ENCODE results near the gene TRIM56. TPM values are rescaled to one million over a fixed set of nuclear protein-coding genes. Genes with fewer than 3 reads are reported as not detected.
"Not testable (repeated sequence)": the region's sequence is repeated elsewhere in the genome, so short reads cannot be mapped to it uniquely, and the experiment has no call there.

Gene TRIM56
- total and polyA plus RNA-seq, 7 donors = 6.0 to 25.6 (median 13.2) TPM

DNA sequence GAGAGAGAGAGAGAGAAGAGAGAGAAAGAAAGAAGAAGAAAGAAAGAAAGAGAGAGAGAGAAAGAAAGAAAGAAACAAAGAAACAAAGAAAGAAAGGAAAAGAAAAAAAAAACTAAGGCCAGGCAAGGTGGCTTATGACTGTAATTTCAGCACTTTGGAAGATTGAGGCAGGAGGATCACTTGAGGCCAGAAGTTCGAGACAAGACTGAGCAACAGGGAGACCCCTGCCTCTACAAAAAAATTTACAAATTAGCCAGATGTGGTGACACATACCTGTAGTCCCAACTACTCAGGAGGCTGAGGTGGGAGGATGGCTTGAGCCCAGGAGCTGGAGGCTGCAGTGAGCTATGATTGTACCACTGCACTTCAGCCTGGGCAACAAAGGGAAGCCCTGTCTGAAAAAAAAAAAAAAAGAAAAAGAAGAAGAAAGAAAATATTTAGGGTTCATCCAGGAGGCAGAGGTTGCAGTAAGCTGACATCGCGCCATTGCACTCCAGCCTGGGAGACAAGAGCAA, 44.4 kb downstream of the TRIM56 start:
- TF ChIP-seq EP300 (IDR thresholded peaks at IDR 0.05) (no peak), POLR2A (IDR thresholded peaks at IDR 0.05) (no peak), POLR2AphosphoS5 (IDR thresholded peaks at IDR 0.05) (no peak)
- TF ChIP-seq, protein P1, sequence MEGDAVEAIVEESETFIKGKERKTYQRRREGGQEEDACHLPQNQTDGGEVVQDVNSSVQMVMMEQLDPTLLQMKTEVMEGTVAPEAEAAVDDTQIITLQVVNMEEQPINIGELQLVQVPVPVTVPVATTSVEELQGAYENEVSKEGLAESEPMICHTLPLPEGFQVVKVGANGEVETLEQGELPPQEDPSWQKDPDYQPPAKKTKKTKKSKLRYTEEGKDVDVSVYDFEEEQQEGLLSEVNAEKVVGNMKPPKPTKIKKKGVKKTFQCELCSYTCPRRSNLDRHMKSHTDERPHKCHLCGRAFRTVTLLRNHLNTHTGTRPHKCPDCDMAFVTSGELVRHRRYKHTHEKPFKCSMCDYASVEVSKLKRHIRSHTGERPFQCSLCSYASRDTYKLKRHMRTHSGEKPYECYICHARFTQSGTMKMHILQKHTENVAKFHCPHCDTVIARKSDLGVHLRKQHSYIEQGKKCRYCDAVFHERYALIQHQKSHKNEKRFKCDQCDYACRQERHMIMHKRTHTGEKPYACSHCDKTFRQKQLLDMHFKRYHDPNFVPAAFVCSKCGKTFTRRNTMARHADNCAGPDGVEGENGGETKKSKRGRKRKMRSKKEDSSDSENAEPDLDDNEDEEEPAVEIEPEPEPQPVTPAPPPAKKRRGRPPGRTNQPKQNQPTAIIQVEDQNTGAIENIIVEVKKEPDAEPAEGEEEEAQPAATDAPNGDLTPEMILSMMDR (IDR thresholded peaks at IDR 0.05) = no peak
- intact Hi-C loops (cut with DNase I) = no loop called here

DNA sequence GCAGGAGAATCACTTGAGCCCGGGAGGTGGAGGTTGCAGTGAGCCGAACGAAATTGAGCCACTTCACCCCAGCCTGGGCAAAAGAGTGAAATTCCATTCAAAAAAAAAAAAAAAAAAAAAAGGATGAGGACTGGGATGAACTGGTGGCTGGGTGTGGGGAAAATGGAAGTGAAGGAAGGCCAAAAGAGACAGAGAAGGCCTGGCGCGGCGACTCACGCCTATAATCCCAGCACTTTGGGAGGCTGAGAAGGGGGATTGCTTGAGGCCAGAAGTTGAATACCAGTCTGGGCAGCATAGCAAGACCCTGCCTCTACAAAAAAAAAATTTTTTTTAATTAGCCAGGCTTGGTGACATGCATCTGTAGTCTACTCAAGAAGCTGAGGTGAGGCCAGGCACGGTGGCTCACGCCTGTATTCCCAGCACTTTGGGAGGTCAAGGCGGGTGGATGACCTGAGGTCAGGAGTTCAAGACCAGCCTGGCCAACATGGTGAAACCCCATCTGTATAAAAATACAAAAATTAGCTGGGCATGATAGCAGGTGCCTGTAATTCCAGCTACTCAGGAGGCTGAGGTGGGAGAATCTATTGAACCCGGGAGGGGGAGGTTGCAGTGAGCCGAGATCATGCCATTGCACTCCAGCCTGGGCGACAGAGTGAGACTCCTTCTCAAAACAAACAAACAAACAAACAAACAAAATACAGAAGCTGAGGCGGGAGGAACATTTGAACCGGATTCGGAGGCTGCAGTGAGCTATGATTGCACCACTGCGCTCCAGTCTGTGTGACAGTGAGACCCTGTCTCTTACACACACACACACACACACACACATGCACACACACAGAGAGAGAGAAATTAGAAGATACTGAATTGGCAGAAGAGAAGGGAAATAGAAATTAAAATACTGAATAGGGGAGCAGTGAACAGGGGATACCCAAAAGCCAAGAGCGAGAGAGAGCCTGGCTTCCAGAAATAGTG, 47.6 kb downstream of the TRIM56 start:
- H3K27ac ChIP-seq; H3K9me3 ChIP-seq; H3K27me3 ChIP-seq; DNase-seq; intact Hi-C loops (cut with DNase I); H3K36me3 ChIP-seq; H3K4me3 ChIP-seq: not testable (repeated sequence)
- WGBS, 2 donors = 83 to 86% methylated on average over 18 of the region's 18 CpGs
- peaks cover 0 to 15% (median 2%) of the 10 kb centered on the region in 4 donors for H3K4me1 ChIP-seq

More for the DNA sequence above, 44.4 kb downstream of the TRIM56 start:
- no peaks in the 10 kb centered on the region for H3K27me3 ChIP-seq
- no peak overlapping the region for H3K27ac ChIP-seq
- WGBS, 2 donors = 88 to 93% methylated on average over 3 of the region's 3 CpGs
- DNase-seq = no peak
- no peaks in the 10 kb centered on the region for H3K9me3 ChIP-seq
- peaks cover 0 to 2% (median 0%) of the 10 kb centered on the region in 4 donors for H3K36me3 ChIP-seq
- peaks cover 0 to 39% (median 18%) of the 10 kb centered on the region in 4 donors for H3K4me1 ChIP-seq
- no peak overlapping the region for H3K4me3 ChIP-seq

DNA sequence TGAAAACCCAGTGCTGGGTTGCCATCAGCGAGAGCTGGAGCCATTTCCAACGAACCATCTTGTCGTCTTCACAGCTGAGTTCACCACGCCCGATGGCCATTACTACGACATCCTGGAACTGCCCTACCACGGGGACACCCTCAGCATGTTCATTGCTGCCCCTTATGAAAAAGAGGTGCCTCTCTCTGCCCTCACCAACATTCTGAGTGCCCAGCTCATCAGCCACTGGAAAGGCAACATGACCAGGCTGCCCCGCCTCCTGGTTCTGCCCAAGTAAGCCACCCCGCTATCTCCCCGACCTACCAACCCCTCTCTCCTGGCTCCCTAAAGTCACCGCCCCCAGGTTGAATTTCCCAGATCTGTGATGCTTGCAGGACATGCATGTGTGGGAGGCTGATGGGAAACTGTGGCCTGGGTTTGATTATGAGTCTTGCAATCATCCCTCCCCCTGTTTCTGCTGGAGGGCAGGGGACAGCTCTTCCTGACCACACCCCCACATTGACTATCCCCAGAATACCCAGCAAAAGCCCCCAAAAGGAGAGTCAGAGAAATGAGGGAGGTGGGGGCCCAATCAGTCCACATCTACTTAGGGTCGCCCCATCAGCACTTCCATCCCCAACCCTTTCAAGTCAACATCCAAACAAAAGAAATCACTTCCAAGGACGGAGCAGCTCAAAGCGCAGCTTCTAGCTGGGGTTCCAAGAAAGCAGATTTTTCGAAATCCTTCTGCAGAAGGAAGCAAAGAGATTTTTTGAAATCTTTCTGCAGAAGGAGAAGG, 48.5 kb downstream of the TRIM56 start:
- Histone ChIP-seq H3K4me1 (peaks cover 0 to 13% (median 9%) of the 10 kb centered on the region in 4 donors), H3K9me3 (no peaks in the 10 kb centered on the region), H3K27ac (no peak overlapping the region), H3K27me3 (no peaks in the 10 kb centered on the region), H3K4me3 (no peak overlapping the region), H3K36me3 (peaks cover 0 to 2% (median 0%) of the 10 kb centered on the region in 4 donors)
- TF ChIP-seq EP300 (IDR thresholded peaks at IDR 0.05) (no peak), POLR2AphosphoS5 (IDR thresholded peaks at IDR 0.05) (peak in 1 of 4 donors; percentile 4)
- WGBS, 2 donors = 78 to 81% methylated on average over 15 of the region's 15 CpGs
- DNase-seq = no peak
- intact Hi-C loops (cut with DNase I) = no loop called here

DNA sequence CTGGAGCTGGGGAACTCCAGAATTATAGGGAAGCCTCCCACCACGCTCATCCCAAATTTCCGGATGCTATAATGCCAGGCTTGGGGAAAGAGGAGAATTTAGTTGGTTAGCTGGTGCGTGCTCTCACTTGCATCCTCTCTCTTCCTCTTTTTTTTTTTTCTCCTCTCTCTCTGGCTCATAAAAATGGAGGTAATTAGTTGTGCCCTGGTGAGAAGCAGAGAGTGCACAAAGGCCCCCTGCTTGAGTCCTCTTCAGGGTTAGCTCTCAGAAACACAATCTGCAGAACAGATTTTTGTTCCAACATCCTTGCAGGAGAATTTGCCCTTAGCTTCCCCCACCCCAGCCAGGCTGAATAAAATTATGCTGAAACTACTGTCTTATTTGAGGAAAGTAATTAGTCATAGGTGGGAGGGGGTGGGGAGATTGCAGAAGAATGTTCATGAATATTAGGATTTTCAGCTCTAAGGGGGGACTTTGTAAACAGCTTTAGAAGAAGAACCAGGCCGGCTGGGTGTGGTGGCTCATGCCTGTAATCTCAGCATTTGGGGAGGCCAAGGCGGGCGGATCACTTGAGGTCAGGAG, 49.2 kb downstream of the TRIM56 start:
- TF ChIP-seq POLR2A (IDR thresholded peaks at IDR 0.05) (no peak), EP300 (IDR thresholded peaks at IDR 0.05) (no peak), POLR2AphosphoS5 (IDR thresholded peaks at IDR 0.05) (no peak)
- TF ChIP-seq, protein P1 (IDR thresholded peaks at IDR 0.05) = no peak
- H3K4me3 ChIP-seq = no peak overlapping the region
- H3K4me1 ChIP-seq = peaks cover 0 to 13% (median 9%) of the 10 kb centered on the region in 4 donors
- no peaks in the 10 kb centered on the region for H3K27me3 ChIP-seq
- H3K36me3 ChIP-seq = peaks cover 0 to 2% (median 0%) of the 10 kb centered on the region in 4 donors
- WGBS, 2 donors = 77% methylated on average over 6 of the region's 6 CpGs
- DNase-seq = no peak
- intact Hi-C loops (cut with DNase I) = no loop called here
- H3K9me3 ChIP-seq = no peaks in the 10 kb centered on the region
- H3K27ac ChIP-seq = no peak overlapping the region

DNA sequence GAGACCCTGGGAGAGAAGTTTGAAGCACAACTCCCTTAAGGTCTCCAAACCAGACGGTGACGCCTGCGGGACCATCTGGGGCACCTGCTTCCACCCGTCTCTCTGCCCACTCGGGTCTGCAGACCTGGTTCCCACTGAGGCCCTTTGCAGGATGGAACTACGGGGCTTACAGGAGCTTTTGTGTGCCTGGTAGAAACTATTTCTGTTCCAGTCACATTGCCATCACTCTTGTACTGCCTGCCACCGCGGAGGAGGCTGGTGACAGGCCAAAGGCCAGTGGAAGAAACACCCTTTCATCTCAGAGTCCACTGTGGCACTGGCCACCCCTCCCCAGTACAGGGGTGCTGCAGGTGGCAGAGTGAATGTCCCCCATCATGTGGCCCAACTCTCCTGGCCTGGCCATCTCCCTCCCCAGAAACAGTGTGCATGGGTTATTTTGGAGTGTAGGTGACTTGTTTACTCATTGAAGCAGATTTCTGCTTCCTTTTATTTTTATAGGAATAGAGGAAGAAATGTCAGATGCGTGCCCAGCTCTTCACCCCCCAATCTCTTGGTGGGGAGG, 52.5 kb downstream of the TRIM56 start:
- intact Hi-C loops (cut with DNase I) = loop anchor here (5.0 kb wide), 1 partner anchor 40 kb away; no protein-coding TSS in a partner anchor
- TF ChIP-seq, protein P1 (IDR thresholded peaks at IDR 0.05) = no peak
- TF ChIP-seq POLR2AphosphoS5 (IDR thresholded peaks at IDR 0.05) = no peak
- no peak for TF ChIP-seq POLR2A (IDR thresholded peaks at IDR 0.05)
- no peak for TF ChIP-seq EP300 (IDR thresholded peaks at IDR 0.05)
- Histone ChIP-seq H3K27ac (peak overlapping the region in 3 of 4 donors; percentile 42 to 67 (median 59)), H3K4me3 (peak overlapping the region in 3 of 4 donors; percentile 1 to 13 (median 6)), H3K9me3 (no peaks in the 10 kb centered on the region), H3K4me1 (peaks cover 0 to 13% (median 9%) of the 10 kb centered on the region in 4 donors), H3K36me3 (no peaks in the 10 kb centered on the region), H3K27me3 (peaks cover 0 to 6% (median 0%) of the 10 kb centered on the region in 3 donors)
- DNase-seq = no peak
- WGBS, 2 donors = 64 to 71% methylated on average over 9 of the region's 9 CpGs
